Suprapubic skin (tissue), 4 donors: ENCODE results near the gene ACACB. TPM values are rescaled to one million over a fixed set of nuclear protein-coding genes. Genes with fewer than 3 reads are reported as not detected.

Experiments used
- DNase-seq, 2 donors: peaks; one replicate each; pipeline ENCODE4 v3.0.0-alpha.2; 2019; ENCODE audit warnings: low spot score in 2 of 2
- H3K27ac ChIP-seq: fragments of 200-600 bp; sonication (generic); one replicate; pipeline ENCODE4 v1.5.1; 2019
- H3K27me3 ChIP-seq: fragments of 200-600 bp; sonication (generic); one replicate; pipeline ENCODE4 v1.5.1; 2019
- H3K36me3 ChIP-seq: fragments of 200-600 bp; sonication (generic); one replicate; pipeline ENCODE4 v1.5.1; 2019
- H3K4me1 ChIP-seq: fragments of 200-600 bp; sonication (generic); one replicate; pipeline ENCODE4 v1.5.1; 2019
- H3K4me3 ChIP-seq: fragments of 200-600 bp; sonication (generic); one replicate; pipeline ENCODE4 v1.5.1; 2019; ENCODE audit warnings: mild to moderate bottlenecking
- H3K9me3 ChIP-seq: fragments of 200-600 bp; sonication (generic); one replicate; pipeline ENCODE4 v1.5.1; 2019
- CTCF ChIP-seq, 2 donors: fragments of 200-600 bp in 1 of 2; fragments of 450-650 bp in 1 of 2; sonication (generic) in 1 of 2; IDR thresholded peaks; one replicate each; pipeline ENCODE4 v1.5.1; 2016 to 2019; ENCODE audit warnings: antibody characterized with exemption in 2 of 2, mild to moderate bottlenecking in 1 of 2, moderate library complexity in 1 of 2
- EP300 ChIP-seq: sonication (generic); formaldehyde crosslinking; IDR thresholded peaks from one replicate; pipeline ENCODE4 v1.6.1; 2017; ENCODE audit warnings: antibody characterized with exemption
- POLR2A ChIP-seq, 2 donors: fragments of 450-650 bp; IDR thresholded peaks; one replicate each; pipeline ENCODE4 v1.6.1; 2017; ENCODE audit warnings: antibody characterized with exemption in 2 of 2, mild to moderate bottlenecking in 2 of 2, moderate library complexity in 2 of 2
- POLR2AphosphoS5 ChIP-seq, 3 donors: sonication (generic); formaldehyde crosslinking; IDR thresholded peaks; one replicate each; pipeline ENCODE4 v1.6.1; 2017; ENCODE audit warnings: antibody characterized with exemption in 3 of 3
- WGBS: methylation state at CpG from one replicate; pipeline ENCODE4 v1.1.5; 2018; 5-methylcytosine and 5-hydroxymethylcytosine counted together
- total RNA-seq, 4 donors: library from RNA; depleted of rRNA; stranded (reverse); fragments of >200 nt; gene quantifications; one replicate each; pipeline ENCODE4 v1.1.0, GENCODE V29; 2016

ACACB gene
- total RNA-seq: 10 to 100 TPM; 19.2 to 90.8 (median 56.9) TPM

- H3K4me1 ChIP-seq: peaks cover 56% of the 10 kb centered on the region
- TF ChIP-seq CTCF (IDR thresholded peaks at IDR 0.05) (no peak), POLR2A (IDR thresholded peaks at IDR 0.05) (no peak), POLR2AphosphoS5 (IDR thresholded peaks at IDR 0.05) (peak in 2 of 3 donors; percentile 81 to 91), EP300 (peak; percentile 60)
- peak; percentile 80 to 89 for DNase-seq
- no peaks in the 10 kb centered on the region for H3K27me3 ChIP-seq
- no peaks in the 10 kb centered on the region for H3K9me3 ChIP-seq
- no peaks in the 10 kb centered on the region for H3K36me3 ChIP-seq
- 64% methylated on average over 14 of the region's 14 CpGs for WGBS
- peak within 1 kb of the TSS; percentile 5 for H3K4me3 ChIP-seq
- peak within 1 kb of the TSS; percentile 85 for H3K27ac ChIP-seq
Measured at GRCh38 chr12:109115758-109116610, at the start of gene ACACB. Gene ACACB (plus strand): TSS chr12:109116587. CDS start chr12:109139406, 22,819 bp downstream.

DNA sequence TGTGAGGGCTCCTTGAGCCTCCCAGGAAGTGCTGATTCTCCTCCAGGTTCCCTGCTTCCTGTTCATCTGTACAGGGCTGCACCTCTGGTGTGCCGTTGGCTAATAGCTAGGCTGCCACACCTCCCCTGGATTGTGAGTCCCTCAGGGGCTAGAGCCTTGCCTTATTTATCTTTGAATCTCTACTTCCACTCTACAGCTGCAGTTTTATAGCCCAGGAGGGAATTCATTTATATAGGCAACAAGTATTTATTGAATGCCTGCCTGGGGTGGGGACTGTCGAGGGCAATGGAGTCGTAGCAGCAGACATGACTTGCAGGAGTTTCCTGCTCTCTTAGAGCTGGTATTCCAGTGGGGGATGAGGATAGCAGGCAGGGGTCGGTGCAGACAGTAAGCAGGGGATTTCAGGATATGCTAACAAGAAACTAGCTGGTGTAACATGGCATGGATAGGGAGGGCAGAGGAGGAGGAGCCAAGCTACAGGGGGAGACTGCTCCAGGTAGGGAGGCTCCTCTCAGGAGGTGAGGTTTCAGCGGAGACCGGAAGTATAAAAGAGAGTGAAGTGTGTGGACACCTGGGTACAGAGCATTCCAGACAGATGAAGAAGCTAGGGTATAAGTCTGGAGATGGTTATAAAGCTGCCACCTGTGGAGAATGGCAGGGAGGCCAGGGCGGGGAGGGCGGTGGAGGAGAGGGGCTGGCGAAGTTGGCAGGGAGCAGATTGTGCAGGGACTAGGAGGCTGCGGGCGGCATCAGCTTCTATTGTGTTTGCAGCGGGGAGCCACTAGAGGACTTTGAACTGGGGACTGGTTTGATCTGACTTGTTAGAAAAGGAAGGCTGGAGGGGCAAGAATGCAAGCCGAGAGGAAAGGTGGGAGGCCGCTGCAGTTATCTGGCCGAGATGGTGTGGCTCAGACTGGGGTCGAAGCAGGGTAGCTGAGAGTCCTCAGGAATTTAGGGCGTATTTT, 46.8 kb upstream of the ACACB start:
- TF ChIP-seq EP300 (no peak), CTCF (IDR thresholded peaks at IDR 0.05) (no peak)
- Histone ChIP-seq H3K4me3 (no peak overlapping the region), H3K4me1 (no peaks in the 10 kb centered on the region), H3K36me3 (peaks cover 75% of the 10 kb centered on the region), H3K27ac (no peak overlapping the region), H3K27me3 (no peaks in the 10 kb centered on the region), H3K9me3 (no peaks in the 10 kb centered on the region)
- no peak for DNase-seq
- WGBS: 82% methylated on average over 17 of the region's 17 CpGs

- H3K27me3 ChIP-seq: no peaks in the 10 kb centered on the region
- peaks cover 72% of the 10 kb centered on the region for H3K36me3 ChIP-seq
- H3K4me1 ChIP-seq: no peaks in the 10 kb centered on the region
- TF ChIP-seq CTCF (IDR thresholded peaks at IDR 0.05) (no peak), POLR2A (IDR thresholded peaks at IDR 0.05) (no peak), POLR2AphosphoS5 (IDR thresholded peaks at IDR 0.05) (no peak), EP300 (no peak)
- no peak overlapping the region for H3K4me3 ChIP-seq
- no peak for DNase-seq
- no peak overlapping the region for H3K27ac ChIP-seq
- H3K9me3 ChIP-seq: no peaks in the 10 kb centered on the region
Measured at GRCh38 chr12:109074866-109075265, 41.5 kb upstream of the ACACB start.

DNA sequence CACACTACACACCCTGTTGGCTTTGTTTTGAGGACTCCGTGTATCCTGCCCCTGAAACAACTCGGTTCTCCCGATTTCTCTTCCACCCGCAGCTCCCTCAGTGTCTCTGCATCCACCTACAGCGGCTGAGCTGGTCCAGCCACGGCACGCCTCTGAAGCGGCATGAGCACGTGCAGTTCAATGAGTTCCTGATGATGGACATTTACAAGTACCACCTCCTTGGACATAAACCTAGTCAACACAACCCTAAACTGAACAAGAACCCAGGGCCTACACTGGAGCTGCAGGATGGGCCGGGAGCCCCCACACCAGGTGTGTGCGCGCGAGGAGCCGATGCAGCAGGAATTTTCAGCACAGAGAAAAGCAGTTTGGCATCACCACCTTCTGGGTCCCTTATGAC, 33.6 kb upstream of the ACACB start:
- Histone ChIP-seq H3K9me3 (no peaks in the 10 kb centered on the region), H3K4me3 (no peak overlapping the region), H3K27ac (no peak overlapping the region), H3K36me3 (peaks cover 88% of the 10 kb centered on the region), H3K27me3 (no peaks in the 10 kb centered on the region), H3K4me1 (no peaks in the 10 kb centered on the region)
- DNase-seq: no peak
- TF ChIP-seq EP300 (no peak), POLR2A (IDR thresholded peaks at IDR 0.05) (no peak), CTCF (IDR thresholded peaks at IDR 0.05) (no peak), POLR2AphosphoS5 (IDR thresholded peaks at IDR 0.05) (no peak)
- WGBS: 94% methylated on average over 14 of the region's 14 CpGs

DNA sequence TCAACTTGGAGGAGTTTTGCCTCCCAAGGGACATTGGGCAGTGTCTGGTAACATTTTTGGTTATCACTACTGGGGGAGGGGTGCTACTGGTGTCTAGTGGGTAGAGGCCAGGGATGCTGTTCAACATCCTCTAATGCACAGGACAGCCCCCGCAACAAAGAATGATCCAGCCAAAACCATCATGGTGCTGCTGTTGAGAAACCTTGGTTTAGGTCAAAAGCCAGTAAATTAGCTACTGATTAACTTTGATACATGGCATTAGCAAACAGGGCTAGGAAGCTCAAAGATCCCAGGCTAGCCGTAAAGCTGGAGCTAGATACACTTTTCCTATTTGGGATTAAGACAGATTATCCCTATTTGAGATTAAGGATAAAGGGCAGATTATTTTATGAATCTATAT, 32.0 kb upstream of the ACACB start:
- no peak for DNase-seq
- H3K4me1 ChIP-seq: no peaks in the 10 kb centered on the region
- H3K4me3 ChIP-seq: no peak overlapping the region
- no peaks in the 10 kb centered on the region for H3K9me3 ChIP-seq
- 96% methylated on average over 2 of the region's 2 CpGs for WGBS
- H3K27ac ChIP-seq: no peak overlapping the region
- H3K27me3 ChIP-seq: no peaks in the 10 kb centered on the region
- TF ChIP-seq POLR2AphosphoS5 (IDR thresholded peaks at IDR 0.05) (no peak), EP300 (no peak), POLR2A (IDR thresholded peaks at IDR 0.05) (no peak), CTCF (IDR thresholded peaks at IDR 0.05) (no peak)
- H3K36me3 ChIP-seq: peaks cover 94% of the 10 kb centered on the region
